ENCODE results near the gene DOCK1. TPM values are rescaled to one million over a fixed set of nuclear protein-coding genes. Genes with fewer than 3 reads are reported as not detected.

DOCK1 gene
- total RNA-seq, 2 experiments from 2014 or later = 0.14 to 0.18 TPM

DNA sequence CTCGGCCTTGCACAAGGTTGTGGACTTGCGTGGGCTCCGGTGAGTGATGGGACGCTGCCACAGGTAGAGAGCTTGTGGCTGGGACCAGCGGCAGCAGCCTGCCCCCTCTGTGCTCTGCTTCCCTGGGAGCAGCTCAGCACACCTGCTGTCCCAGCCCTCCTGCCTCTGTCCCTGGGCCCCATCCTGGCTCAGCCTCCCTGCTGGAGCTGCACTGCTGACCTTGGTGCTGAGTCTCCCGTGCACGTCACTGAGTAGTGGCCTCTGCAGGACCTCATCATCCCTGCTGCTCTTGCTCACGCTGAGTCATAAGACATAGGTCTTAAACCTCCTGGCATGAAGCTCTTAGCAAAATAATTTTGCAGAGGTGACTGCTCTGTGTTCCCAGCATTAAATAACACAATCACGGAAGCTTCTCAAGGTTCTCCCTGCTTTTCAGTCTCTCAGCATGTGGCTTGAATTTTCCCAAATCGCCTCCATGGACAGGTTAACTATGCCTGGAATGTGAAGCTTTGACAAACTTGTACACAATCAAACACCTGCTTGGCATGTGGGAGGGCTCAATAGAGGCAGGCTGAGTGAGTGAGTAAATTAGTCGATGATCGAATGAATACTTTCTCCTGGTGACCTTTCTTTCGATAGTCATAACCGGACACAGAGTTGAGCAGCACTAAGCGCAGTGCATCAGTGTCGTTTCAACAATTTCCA, 580.1 kb downstream of the DOCK1 start:
- no peak for ATAC-seq
- ChIA-PET POLR2A (no interaction called here), CTCF (no interaction called here)
- Mint-ChIP-seq H3K9me3 (no peaks in the 10 kb centered on the region), H3K27me3 (peaks cover 5% of the 10 kb centered on the region), H3K4me3 (no peak overlapping the region), H3K4me1 (ENCODE audit: low read depth) (no peaks in the 10 kb centered on the region), H3K36me3 (ENCODE audit: low read depth) (no peaks in the 10 kb centered on the region), H3K27ac (no peak overlapping the region)
- DNase-seq = no peak
- TF ChIP-seq, protein P1, sequence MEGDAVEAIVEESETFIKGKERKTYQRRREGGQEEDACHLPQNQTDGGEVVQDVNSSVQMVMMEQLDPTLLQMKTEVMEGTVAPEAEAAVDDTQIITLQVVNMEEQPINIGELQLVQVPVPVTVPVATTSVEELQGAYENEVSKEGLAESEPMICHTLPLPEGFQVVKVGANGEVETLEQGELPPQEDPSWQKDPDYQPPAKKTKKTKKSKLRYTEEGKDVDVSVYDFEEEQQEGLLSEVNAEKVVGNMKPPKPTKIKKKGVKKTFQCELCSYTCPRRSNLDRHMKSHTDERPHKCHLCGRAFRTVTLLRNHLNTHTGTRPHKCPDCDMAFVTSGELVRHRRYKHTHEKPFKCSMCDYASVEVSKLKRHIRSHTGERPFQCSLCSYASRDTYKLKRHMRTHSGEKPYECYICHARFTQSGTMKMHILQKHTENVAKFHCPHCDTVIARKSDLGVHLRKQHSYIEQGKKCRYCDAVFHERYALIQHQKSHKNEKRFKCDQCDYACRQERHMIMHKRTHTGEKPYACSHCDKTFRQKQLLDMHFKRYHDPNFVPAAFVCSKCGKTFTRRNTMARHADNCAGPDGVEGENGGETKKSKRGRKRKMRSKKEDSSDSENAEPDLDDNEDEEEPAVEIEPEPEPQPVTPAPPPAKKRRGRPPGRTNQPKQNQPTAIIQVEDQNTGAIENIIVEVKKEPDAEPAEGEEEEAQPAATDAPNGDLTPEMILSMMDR (IDR thresholded peaks at IDR 0.05) = no peak
- intact Hi-C loops (cut with micrococcal nuclease) = no loop called here

DNA sequence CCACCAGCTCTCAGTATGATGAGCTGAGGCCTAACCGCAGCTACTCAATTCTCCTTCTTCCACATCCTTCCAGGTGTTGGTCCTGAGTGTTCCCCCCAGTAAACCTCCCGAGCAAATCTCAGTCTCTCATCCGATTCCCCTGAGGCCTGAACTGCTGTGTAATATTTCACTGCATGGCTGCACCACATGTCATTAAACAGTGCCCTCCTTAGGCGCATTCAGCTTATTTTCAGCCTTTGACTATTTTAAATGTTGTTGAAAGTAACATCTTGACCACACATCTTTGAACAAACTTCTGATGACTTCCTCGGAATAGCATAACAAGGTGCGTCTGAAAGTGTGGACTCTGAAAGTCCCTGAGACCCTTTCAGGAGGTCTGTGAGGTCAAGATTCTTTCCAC, 581.1 kb downstream of the DOCK1 start:
- intact Hi-C loops (cut with micrococcal nuclease) = no loop called here
- CTCF ChIA-PET = no interaction called here

DNA sequence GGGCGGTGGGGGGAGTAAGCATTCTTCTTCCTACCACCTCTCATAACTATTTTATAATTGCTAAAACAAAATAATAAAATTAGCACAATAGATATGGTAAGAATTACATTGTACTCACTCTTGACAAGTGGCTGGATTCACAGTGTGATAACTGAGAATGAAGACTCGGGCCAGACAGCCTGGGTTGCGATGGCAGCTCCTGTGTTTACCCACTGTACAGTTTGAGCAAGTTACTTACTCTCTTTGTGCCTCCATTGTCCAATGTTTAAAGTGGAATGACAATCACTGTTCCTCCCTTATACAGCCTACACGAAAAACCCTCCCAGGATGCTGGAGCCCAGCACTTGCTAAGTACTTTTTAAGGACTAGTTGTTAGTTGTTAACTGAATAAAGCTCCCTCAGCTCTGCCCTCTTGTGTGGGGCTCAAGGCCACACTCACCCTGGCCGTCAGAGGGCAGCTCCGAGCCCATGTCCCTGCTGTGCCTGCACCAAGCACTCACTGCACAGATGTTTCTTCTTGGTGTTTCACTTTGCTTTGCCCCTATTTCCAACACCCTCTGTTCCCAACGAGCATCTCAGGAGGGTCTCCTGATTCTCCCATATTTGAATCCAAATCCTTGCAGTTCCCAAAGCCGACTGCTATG, 587.5 kb downstream of the DOCK1 start:
- TF ChIP-seq, protein P1 (IDR thresholded peaks at IDR 0.05) = no peak
- Mint-ChIP-seq H3K9me3 (no peaks in the 10 kb centered on the region), H3K27ac (no peak overlapping the region), H3K4me3 (no peak overlapping the region), H3K4me1 (ENCODE audit: low read depth) (no peaks in the 10 kb centered on the region), H3K36me3 (ENCODE audit: low read depth) (no peaks in the 10 kb centered on the region), H3K27me3 (peaks cover 4% of the 10 kb centered on the region)
- CTCF ChIA-PET = no interaction called here
- no peak for DNase-seq
- intact Hi-C loops (cut with micrococcal nuclease) = no loop called here
- ATAC-seq = no peak
- POLR2A ChIA-PET = no interaction called here

More for the DNA sequence above, 581.1 kb downstream of the DOCK1 start:
- Mint-ChIP-seq H3K27ac (no peak overlapping the region), H3K9me3 (no peaks in the 10 kb centered on the region), H3K4me1 (ENCODE audit: low read depth) (no peaks in the 10 kb centered on the region), H3K4me3 (no peak overlapping the region), H3K27me3 (peaks cover 5% of the 10 kb centered on the region), H3K36me3 (ENCODE audit: low read depth) (no peaks in the 10 kb centered on the region)
- TF ChIP-seq, protein P1 (IDR thresholded peaks at IDR 0.05) = no peak
- no peak for DNase-seq
- POLR2A ChIA-PET = no interaction called here
- no peak for ATAC-seq

DNA sequence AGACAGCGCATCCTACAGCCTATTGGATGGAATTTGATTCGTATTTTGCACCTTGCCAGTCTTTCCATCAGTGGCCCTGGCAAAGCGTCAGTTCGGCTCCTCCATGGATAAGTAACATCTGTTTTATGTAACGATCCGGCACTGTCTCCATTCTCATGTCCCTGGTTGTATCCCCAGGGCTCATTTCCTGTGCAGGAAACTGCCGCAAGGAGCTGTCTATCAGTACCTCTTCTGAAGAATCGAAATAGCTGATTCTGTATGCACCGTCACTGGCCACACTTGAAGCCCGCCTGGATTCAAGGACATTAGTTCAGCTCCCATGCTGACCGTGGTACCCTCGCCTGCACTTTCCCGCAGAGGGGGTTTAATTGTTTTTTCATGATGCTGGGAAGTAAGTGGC, 590.8 kb downstream of the DOCK1 start:
- TF ChIP-seq, protein P1 (IDR thresholded peaks at IDR 0.05) = no peak

DNA sequence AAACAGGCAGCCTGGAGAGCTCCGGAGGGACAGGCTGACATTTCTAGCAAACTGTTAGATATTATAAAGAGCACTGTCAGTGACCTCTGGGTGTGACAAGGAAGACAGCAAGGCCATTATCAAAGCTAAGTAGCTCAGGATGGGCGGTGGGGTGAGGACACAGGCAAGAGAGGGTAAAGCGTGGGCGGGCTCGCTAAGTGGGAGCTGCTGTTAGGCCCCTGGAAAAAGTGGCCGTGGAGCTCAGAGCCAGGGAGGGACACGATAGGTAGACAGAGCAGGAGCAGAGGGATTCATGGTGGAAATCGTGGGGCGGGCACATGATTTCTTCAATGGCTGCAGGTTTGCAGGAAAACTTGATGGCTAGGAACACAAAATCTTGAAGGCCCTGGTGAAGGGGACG, 592.5 kb downstream of the DOCK1 start:
- no peak overlapping the region for H3K4me3 Mint-ChIP-seq
- no peak for ATAC-seq
- intact Hi-C loops (cut with micrococcal nuclease) = no loop called here
- no peaks in the 10 kb centered on the region for H3K27me3 Mint-ChIP-seq
- no peaks in the 10 kb centered on the region for H3K36me3 Mint-ChIP-seq (ENCODE audit: low read depth)
- H3K9me3 Mint-ChIP-seq = no peaks in the 10 kb centered on the region
- ChIA-PET CTCF (no interaction called here), POLR2A (no interaction called here)
- DNase-seq = no peak
- TF ChIP-seq, protein P1 (IDR thresholded peaks at IDR 0.05) = no peak
- no peaks in the 10 kb centered on the region for H3K4me1 Mint-ChIP-seq (ENCODE audit: low read depth)
- H3K27ac Mint-ChIP-seq = no peak overlapping the region

More for the DNA sequence above, 590.8 kb downstream of the DOCK1 start:
- ChIA-PET CTCF (no interaction called here), POLR2A (no interaction called here)
- intact Hi-C loops (cut with micrococcal nuclease) = no loop called here
- H3K27me3 Mint-ChIP-seq = no peaks in the 10 kb centered on the region
- ATAC-seq = no peak
- no peaks in the 10 kb centered on the region for H3K4me1 Mint-ChIP-seq (ENCODE audit: low read depth)
- no peaks in the 10 kb centered on the region for H3K36me3 Mint-ChIP-seq (ENCODE audit: low read depth)
- H3K4me3 Mint-ChIP-seq = no peak overlapping the region
- no peak overlapping the region for H3K27ac Mint-ChIP-seq
- DNase-seq = no peak
- H3K9me3 Mint-ChIP-seq = no peaks in the 10 kb centered on the region
